ENCODE data around the gene ZNF236. TPM values are rescaled to one million over a fixed set of nuclear protein-coding genes. Genes with fewer than 3 reads are reported as not detected.

The ZNF236 gene
- polyA plus RNA-seq, 2 of the 4 experiments (the other 2 are of a cell fraction), result 2.6 to 7.8 TPM

DNA sequence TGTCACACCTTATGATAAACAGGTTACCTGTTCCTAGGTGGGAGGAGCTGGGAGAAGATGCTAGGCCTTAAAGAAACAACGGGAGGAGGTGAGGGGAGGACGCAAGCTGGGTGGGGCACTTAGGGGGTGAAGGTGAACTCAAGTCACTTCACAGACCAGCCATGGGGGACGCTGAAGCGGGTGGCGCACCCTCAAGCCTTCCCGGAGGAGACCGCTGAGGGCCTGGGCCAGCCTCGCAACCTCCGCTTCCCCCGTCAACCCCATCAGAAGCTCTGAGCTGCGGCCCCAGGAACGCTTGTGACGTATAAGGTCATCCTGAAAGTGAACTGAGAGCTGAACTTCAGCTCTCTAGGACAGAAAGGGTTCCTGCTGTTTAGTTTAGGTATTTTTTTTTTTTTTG lies 176.7 kb downstream of the ZNF236 start:
- FAIRE-seq (no peak), ATAC-seq (no peak), DNase-seq (ENCODE audit: low read depth in 1 of 2, low spot score in 1 of 2) (no peak)
- WGBS (ENCODE audit: missing lambda C conversion rate), result 86% methylated on average over 13 of the region's 13 CpGs
- CTCF ChIA-PET, result interaction anchor here (0.7 to 5.6 kb wide), 8 partner anchors 11 to 470 kb away, joined by 3 to 46 read pairs (median 7); no protein-coding TSS in a partner anchor
- no peak overlapping the region for H3K4me2 ChIP-seq
- TF ChIP-seq JUNB (IDR thresholded peaks at IDR 0.05), result no peak
- no peak for TF ChIP-seq MAZ (IDR thresholded peaks at IDR 0.05; ENCODE audit: borderline replicate concordance, low read depth, low read length)
- no peak for TF ChIP-seq CEBPB (IDR thresholded peaks at IDR 0.05)
- TF ChIP-seq NR3C1 (IDR thresholded peaks at IDR 0.05), result no peak
- TF ChIP-seq KDM1A (IDR thresholded peaks at IDR 0.05; ENCODE audit: low read depth), result no peak
- no peak for TF ChIP-seq ZNF302 (CRISPR knock-in tag; IDR thresholded peaks at IDR 0.05)
- no peak for TF ChIP-seq CHD4 (IDR thresholded peaks at IDR 0.05; ENCODE audit: borderline replicate concordance)
- TF ChIP-seq POLR2A (IDR thresholded peaks at IDR 0.05; ENCODE audit: low read length), result no peak
- TF ChIP-seq RNF2 (IDR thresholded peaks at IDR 0.05; ENCODE audit: borderline replicate concordance, low read depth), result no peak
- TF ChIP-seq RCOR1 (IDR thresholded peaks at IDR 0.05; ENCODE audit: low read depth, low read length), result no peak
- TF ChIP-seq NPAS2 (CRISPR knock-in tag; IDR thresholded peaks at IDR 0.05; ENCODE audit: borderline replicate concordance), result no peak
- no peak for TF ChIP-seq HDAC2 (IDR thresholded peaks at IDR 0.05)
- no peak for TF ChIP-seq ZSCAN20 (CRISPR knock-in tag; IDR thresholded peaks at IDR 0.05)
- no peak for TF ChIP-seq FOXS1 (CRISPR knock-in tag; IDR thresholded peaks at IDR 0.05)
- TF ChIP-seq ZC3H11A (IDR thresholded peaks at IDR 0.05), result no peak
- no peak for TF ChIP-seq ATOH8 (CRISPR knock-in tag; IDR thresholded peaks at IDR 0.05; ENCODE audit: low read depth)
- no peak for TF ChIP-seq GATA3 (IDR thresholded peaks at IDR 0.05; ENCODE audit: borderline replicate concordance)
- no peak for TF ChIP-seq MYC (IDR thresholded peaks at IDR 0.05; ENCODE audit: borderline replicate concordance, low read length)
- no peak for TF ChIP-seq RARB (CRISPR knock-in tag; IDR thresholded peaks at IDR 0.05)
- H3K4me3 ChIP-seq, result no peak overlapping the region
- H3K4me1 ChIP-seq, result no peaks in the 10 kb centered on the region
- H3K9me3 ChIP-seq, result no peaks in the 10 kb centered on the region
- no peak overlapping the region for H3K27ac ChIP-seq
- POLR2A ChIA-PET, result no interaction called here

DNA sequence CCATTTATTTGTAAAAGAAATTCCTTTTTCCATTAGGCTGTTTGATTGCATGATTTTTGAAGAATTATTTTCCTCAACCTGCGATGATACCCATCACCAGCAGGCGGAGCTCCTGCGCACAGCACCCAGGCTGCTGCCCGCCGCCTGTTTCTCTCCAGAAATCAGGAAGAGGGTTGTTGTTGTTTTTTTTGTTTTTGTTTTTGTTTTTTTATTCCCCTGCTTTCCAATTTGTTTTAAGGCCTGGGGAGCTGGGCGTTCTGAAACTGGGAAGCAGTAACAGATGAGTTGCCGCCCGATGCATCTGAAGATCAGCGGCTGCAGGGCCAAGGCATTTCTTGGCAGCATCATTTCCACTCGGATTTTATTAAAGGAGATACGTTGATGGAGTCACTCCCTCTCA lies 178.2 kb downstream of the ZNF236 start:
- TF ChIP-seq, protein P1, sequence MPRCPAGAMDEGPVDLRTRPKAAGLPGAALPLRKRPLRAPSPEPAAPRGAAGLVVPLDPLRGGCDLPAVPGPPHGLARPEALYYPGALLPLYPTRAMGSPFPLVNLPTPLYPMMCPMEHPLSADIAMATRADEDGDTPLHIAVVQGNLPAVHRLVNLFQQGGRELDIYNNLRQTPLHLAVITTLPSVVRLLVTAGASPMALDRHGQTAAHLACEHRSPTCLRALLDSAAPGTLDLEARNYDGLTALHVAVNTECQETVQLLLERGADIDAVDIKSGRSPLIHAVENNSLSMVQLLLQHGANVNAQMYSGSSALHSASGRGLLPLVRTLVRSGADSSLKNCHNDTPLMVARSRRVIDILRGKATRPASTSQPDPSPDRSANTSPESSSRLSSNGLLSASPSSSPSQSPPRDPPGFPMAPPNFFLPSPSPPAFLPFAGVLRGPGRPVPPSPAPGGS (IDR thresholded peaks at IDR 0.05), result no peak
- peak; percentile 94 for TF ChIP-seq SMC3 (IDR thresholded peaks at IDR 0.05)
- peak; percentile 82 to 83 for TF ChIP-seq RAD21 (conservative IDR thresholded peaks at IDR 0.05 in 1 of 2, IDR thresholded peaks at IDR 0.05 in 1 of 2)
- no peak for TF ChIP-seq NFE2L2 (conservative IDR thresholded peaks at IDR 0.05; ENCODE audit: low read length)
- TF ChIP-seq CTCF (IDR thresholded peaks at IDR 0.05), result peak; percentile 85
- TF ChIP-seq, protein P2, sequence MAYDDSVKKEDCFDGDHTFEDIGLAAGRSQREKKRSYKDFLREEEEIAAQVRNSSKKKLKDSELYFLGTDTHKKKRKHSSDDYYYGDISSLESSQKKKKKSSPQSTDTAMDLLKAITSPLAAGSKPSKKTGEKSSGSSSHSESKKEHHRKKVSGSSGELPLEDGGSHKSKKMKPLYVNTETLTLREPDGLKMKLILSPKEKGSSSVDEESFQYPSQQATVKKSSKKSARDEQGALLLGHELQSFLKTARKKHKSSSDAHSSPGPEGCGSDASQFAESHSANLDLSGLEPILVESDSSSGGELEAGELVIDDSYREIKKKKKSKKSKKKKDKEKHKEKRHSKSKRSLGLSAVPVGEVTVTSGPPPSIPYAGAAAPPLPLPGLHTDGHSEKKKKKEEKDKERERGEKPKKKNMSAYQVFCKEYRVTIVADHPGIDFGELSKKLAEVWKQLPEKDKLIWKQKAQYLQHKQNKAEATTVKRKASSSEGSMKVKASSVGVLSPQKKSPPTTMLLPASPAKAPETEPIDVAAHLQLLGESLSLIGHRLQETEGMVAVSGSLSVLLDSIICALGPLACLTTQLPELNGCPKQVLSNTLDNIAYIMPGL (CRISPR knock-in tag; IDR thresholded peaks at IDR 0.05; ENCODE audit: borderline replicate concordance), result no peak
- TF ChIP-seq MAZ (IDR thresholded peaks at IDR 0.05; ENCODE audit: borderline replicate concordance, low read depth, low read length), result no peak
- no peak for TF ChIP-seq CHD4 (IDR thresholded peaks at IDR 0.05; ENCODE audit: borderline replicate concordance)
- no peak for TF ChIP-seq TP53 (CRISPR knock-in tag; IDR thresholded peaks at IDR 0.05)
- no peak for TF ChIP-seq HOXB13 (CRISPR knock-in tag; IDR thresholded peaks at IDR 0.05; ENCODE audit: low read depth)
- peak overlapping the region in 1 of 2 experiments; percentile 53; a peak in 2 of 6 replicates for H3K27ac ChIP-seq
- no peak overlapping the region for H3K4me3 ChIP-seq
- FAIRE-seq (no peak), DNase-seq (ENCODE audit: low read depth in 1 of 2, low spot score in 1 of 2) (peak; percentile 16 to 23), ATAC-seq (peak; percentile 48 to 54; a peak in 3 of 6 replicates)
- 30% methylated on average over 11 of the region's 11 CpGs for WGBS (ENCODE audit: missing lambda C conversion rate)
- CTCF ChIA-PET, result interaction anchor here (0.6 to 5.6 kb wide), 37 partner anchors 9 to 708 kb away, joined by 3 to 46 read pairs (median 4); no protein-coding TSS in a partner anchor
- no peaks in the 10 kb centered on the region for H3K4me1 ChIP-seq
- H3K9me3 ChIP-seq, result no peaks in the 10 kb centered on the region
- peak overlapping the region; percentile 58; the same call in 2 of the 3 replicates for H3K4me2 ChIP-seq
- POLR2A ChIA-PET, result no interaction called here

Data from A549 (cell line).